ENCODE data around the gene DNAH1.

- no peak for TF ChIP-seq EZH2 (IDR thresholded peaks at IDR 0.05; ENCODE audit: low read depth)
- TF ChIP-seq, protein P1, sequence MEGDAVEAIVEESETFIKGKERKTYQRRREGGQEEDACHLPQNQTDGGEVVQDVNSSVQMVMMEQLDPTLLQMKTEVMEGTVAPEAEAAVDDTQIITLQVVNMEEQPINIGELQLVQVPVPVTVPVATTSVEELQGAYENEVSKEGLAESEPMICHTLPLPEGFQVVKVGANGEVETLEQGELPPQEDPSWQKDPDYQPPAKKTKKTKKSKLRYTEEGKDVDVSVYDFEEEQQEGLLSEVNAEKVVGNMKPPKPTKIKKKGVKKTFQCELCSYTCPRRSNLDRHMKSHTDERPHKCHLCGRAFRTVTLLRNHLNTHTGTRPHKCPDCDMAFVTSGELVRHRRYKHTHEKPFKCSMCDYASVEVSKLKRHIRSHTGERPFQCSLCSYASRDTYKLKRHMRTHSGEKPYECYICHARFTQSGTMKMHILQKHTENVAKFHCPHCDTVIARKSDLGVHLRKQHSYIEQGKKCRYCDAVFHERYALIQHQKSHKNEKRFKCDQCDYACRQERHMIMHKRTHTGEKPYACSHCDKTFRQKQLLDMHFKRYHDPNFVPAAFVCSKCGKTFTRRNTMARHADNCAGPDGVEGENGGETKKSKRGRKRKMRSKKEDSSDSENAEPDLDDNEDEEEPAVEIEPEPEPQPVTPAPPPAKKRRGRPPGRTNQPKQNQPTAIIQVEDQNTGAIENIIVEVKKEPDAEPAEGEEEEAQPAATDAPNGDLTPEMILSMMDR (conservative IDR thresholded peaks at IDR 0.05): no peak
These were observed 15.0 kb downstream of the DNAH1 start for GRCh38 chr3:52331091-52331490.

All from PC-9 (cell line).